Activated CD4-positive, alpha-beta T cell treated with anti-CD3 and anti-CD28 coated beads, Interleukin-2, amount 10 ng/mL, durations not matched to agents 24 days and 14 days (primary cell): ENCODE data around the gene AK4. TPM values are rescaled to one million over a fixed set of nuclear protein-coding genes. Genes with fewer than 3 reads are reported as not detected.
"Not testable (repeated sequence)": the region's sequence is repeated elsewhere in the genome, so short reads cannot be mapped to it uniquely, and the experiment has no call there.

Source experiments
- DNase-seq: peaks from one replicate; pipeline ENCODE4 v3.0.0; 2022
- H3K27ac Mint-ChIP-seq: one replicate; pipeline ENCODE4 v1.8.0; 2022; ENCODE audit warnings: mild to moderate bottlenecking, mixed read lengths
- H3K27me3 Mint-ChIP-seq: one replicate; pipeline ENCODE4 v1.8.0; 2022; ENCODE audit warnings: mixed read lengths
- H3K36me3 Mint-ChIP-seq: one replicate; pipeline ENCODE4 v1.8.0; 2022; ENCODE audit warnings: low read depth, mild to moderate bottlenecking, mixed read lengths
- H3K4me1 Mint-ChIP-seq: one replicate; pipeline ENCODE4 v1.8.0; 2021; ENCODE audit warnings: mixed read lengths
- H3K4me3 Mint-ChIP-seq: one replicate; pipeline ENCODE4 v1.8.0; 2022; ENCODE audit warnings: mild to moderate bottlenecking, moderate library complexity, mixed read lengths
- H3K9me3 Mint-ChIP-seq: one replicate; pipeline ENCODE4 v1.8.0; 2021; ENCODE audit warnings: mixed read lengths
- intact Hi-C: fragments of 100-400 bp; cut with micrococcal nuclease; formaldehyde crosslinking; loops from one replicate; pipeline ENCODE4 v1.15.1; 2023
- total RNA-seq: library from RNA; stranded (reverse); gene quantifications from 2 replicates; pipeline ENCODE4 v1.2.3, GENCODE V29; 2022

Gene AK4
- total RNA-seq, 1 donor from 2014 or later: 138 TPM

GRCh38 chr1:65222340-65222940 is 74.4 kb downstream of the AK4 start:
- intact Hi-C loops: no loop called here
- H3K4me1 Mint-ChIP-seq: peaks cover 7% of the 10 kb centered on the region
- H3K4me3 Mint-ChIP-seq: no peak overlapping the region
- H3K27me3 Mint-ChIP-seq: no peaks in the 10 kb centered on the region
- peaks cover 51% of the 10 kb centered on the region for H3K36me3 Mint-ChIP-seq
- no peak for DNase-seq
- H3K9me3 Mint-ChIP-seq: no peaks in the 10 kb centered on the region
- H3K27ac Mint-ChIP-seq: peak overlapping the region; percentile 12

DNA sequence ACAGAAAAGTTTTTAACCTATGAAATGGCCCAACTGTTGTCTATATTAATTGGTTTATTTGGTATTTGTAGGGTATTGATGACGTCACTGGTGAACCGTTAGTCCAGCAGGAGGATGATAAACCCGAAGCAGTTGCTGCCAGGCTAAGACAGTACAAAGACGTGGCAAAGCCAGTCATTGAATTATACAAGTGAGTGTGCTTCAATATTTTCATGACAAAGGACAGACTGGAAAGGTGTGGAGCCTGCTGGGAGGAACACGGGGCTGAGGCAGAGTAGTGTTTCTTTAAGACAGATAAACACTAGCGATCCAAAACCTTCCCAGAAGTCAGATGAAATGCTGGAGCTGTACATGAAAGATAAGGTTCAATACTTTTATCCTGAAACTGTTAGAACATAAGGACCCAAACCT is 76.7 kb downstream of the AK4 start:
- H3K9me3 Mint-ChIP-seq: no peaks in the 10 kb centered on the region
- H3K27ac Mint-ChIP-seq: peak overlapping the region; percentile 60
- no peaks in the 10 kb centered on the region for H3K27me3 Mint-ChIP-seq
- H3K4me1 Mint-ChIP-seq: peaks cover 6% of the 10 kb centered on the region
- H3K4me3 Mint-ChIP-seq: no peak overlapping the region
- DNase-seq: no peak
- peaks cover 42% of the 10 kb centered on the region for H3K36me3 Mint-ChIP-seq
- intact Hi-C loops: no loop called here

DNA sequence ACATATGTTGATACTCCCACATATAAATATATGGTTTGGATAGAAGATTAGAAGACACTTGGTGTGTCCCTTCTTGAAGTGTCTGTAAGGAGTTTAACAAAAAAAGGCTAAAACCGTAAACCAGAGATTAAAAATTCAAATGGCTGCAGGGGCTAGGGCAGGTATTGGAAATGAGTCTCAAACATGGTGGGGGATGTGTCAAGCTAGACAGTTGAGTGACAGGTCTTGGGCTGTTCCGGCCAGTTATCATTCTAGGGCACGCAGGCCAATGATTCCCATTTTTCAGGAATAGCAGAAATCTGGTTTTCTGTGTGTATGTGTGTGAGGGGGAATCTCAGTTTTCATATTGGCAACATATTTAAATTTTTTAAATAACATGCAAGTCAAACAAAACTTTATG is 77.2 kb downstream of the AK4 start:
- no peaks in the 10 kb centered on the region for H3K9me3 Mint-ChIP-seq
- intact Hi-C loops: no loop called here
- no peak overlapping the region for H3K27ac Mint-ChIP-seq

DNA sequence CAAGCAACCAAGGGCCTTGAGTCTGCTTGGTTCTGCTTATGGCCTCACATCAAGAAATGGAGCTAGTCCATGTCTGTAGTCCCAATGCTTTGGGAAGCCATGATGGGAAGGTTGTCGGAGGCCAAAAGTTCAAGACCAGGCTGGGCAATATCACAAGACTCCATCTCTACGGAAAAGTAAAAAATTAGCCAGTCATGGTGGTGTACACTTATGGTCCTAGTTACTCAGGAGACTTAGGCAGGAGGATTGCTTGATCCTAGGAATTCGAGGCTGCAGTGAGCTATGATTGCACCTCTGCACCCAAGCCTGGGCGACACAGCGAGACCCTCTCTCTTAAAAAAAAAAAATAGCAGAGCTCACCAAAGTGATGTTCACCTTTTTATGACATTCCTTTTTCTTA is 81.2 kb downstream of the AK4 start:
- Mint-ChIP-seq H3K9me3 (no peaks in the 10 kb centered on the region), H3K4me1 (peaks cover 28% of the 10 kb centered on the region)
- intact Hi-C loops: no loop called here

More for the DNA sequence above, 77.2 kb downstream of the AK4 start:
- Mint-ChIP-seq H3K4me3 (no peak overlapping the region), H3K4me1 (peaks cover 11% of the 10 kb centered on the region), H3K36me3 (peaks cover 41% of the 10 kb centered on the region), H3K27me3 (no peaks in the 10 kb centered on the region)
- DNase-seq: no peak

DNA sequence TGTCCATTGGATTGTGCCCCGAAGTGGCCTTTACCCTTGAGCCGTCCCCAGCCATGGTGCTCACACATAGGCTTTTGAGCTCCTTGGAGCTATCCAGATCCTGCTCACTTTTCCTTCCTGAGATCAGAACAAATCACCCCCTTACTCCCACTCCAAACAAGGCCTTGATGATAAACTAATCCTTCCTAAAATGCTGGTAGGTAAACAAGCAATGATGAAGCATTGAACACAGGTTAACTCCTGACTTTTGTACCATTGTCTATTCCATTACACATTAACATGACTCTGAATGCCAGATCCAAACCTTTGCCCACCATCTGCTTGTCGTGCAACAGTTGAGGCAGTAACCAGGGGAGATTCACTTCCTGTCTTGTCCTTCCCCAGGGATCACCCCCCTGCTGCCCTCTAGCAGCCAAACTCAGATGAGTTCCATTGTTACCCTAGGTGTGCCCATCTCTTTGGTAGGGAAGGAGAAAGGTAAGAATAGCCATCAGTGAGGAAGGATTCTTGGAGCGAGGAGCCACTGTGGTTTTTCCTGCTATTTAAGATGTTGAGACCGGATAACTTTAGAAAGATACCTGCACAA is 81.8 kb downstream of the AK4 start:
- intact Hi-C loops: loop anchor here (1.0 to 10.0 kb wide), 6 partner anchors 17 to 1215 kb away; no protein-coding TSS in a partner anchor
- no peak for DNase-seq
- H3K9me3 Mint-ChIP-seq: no peaks in the 10 kb centered on the region
- H3K4me1 Mint-ChIP-seq: peaks cover 28% of the 10 kb centered on the region
- peaks cover 22% of the 10 kb centered on the region for H3K36me3 Mint-ChIP-seq
- peak overlapping the region; percentile 1 for H3K27ac Mint-ChIP-seq
- H3K4me3 Mint-ChIP-seq: no peak overlapping the region
- no peaks in the 10 kb centered on the region for H3K27me3 Mint-ChIP-seq

More for the DNA sequence above, 81.2 kb downstream of the AK4 start:
- Mint-ChIP-seq H3K27ac (no peak overlapping the region), H3K36me3 (peaks cover 27% of the 10 kb centered on the region), H3K27me3 (no peaks in the 10 kb centered on the region), H3K4me3 (no peak overlapping the region)
- DNase-seq: no peak

- peak overlapping the region; percentile 71 for H3K4me3 Mint-ChIP-seq
- H3K4me1 Mint-ChIP-seq: peaks cover 28% of the 10 kb centered on the region
- DNase-seq: no peak
- no peaks in the 10 kb centered on the region for H3K9me3 Mint-ChIP-seq
- H3K27ac Mint-ChIP-seq: peak overlapping the region; percentile 93
- H3K27me3 Mint-ChIP-seq: no peaks in the 10 kb centered on the region
- intact Hi-C loops: loop anchor here (1.0 to 10.0 kb wide), 6 partner anchors 18 to 1214 kb away; no protein-coding TSS in a partner anchor
- peaks cover 14% of the 10 kb centered on the region for H3K36me3 Mint-ChIP-seq
These were observed 82.9 kb downstream of the AK4 start for GRCh38 chr1:65230731-65231481.

DNA sequence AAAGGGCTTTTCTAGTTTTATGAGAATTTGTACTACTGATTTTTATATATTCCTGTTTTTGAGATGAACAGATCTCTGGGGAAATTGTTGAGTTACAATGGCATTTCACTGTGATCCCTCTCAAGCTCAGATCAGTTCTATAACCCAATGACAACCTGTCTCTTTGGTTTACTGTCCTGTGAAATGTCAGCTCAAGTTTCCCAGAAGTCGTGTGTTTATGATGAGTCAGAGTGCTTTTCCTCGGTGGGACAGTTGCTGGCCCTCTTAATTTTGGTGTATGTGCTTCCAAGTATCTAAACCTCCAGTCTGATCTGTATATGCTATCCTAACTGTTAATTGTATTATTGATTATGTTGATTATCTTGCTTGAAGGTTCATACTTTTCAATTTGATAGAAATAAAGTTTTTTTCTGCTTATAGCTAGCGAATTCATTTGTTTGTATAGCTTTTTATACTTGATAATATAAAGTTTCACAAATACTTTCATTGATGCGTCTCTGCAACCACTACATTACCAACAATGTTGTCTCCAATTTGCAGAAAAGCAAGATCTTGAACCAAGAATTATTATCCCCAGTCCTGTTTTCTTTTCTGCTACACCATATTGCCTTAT is 83.8 kb downstream of the AK4 start:
- peaks cover 5% of the 10 kb centered on the region for H3K27me3 Mint-ChIP-seq
- H3K4me3 Mint-ChIP-seq: no peak overlapping the region
- no peak for DNase-seq
- peaks cover 11% of the 10 kb centered on the region for H3K36me3 Mint-ChIP-seq
- peaks cover 3% of the 10 kb centered on the region for H3K9me3 Mint-ChIP-seq
- peak overlapping the region; percentile 64 for H3K27ac Mint-ChIP-seq
- H3K4me1 Mint-ChIP-seq: peaks cover 28% of the 10 kb centered on the region
- intact Hi-C loops: loop anchor here (1.0 to 10.0 kb wide), 8 partner anchors 23 to 1213 kb away; partner anchors contain the start of genes LEPR and LEPROT

DNA sequence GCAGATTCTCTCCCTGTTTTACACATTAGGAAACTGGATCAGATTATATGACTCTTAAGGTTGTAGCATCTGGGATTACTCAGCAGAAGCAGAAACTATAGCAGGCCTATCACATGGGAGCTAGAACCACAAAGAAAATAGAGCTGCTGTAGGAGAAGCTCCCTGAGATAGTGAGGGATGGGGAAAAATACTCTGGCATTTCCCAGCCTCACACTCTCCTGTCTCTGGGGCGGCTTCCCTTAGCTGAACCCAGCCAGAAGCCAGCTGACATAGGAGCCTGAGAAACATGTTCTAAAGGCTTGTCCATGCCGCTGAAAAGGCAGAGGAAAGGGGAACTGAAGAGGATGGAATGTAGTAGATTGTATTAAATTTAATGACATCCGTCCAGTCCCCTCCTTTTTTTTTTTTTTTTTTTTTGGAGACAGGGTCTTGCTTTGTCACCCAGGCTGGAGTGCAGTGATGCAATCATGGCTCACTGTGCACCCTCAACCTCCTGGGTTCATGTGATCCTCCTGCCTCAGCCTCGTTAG is 84.5 kb downstream of the AK4 start:
- H3K4me3 Mint-ChIP-seq: no peak overlapping the region

GRCh38 chr1:65233782-65234181 is 85.8 kb downstream of the AK4 start:
- DNase-seq: no peak
- H3K27ac Mint-ChIP-seq: no peak overlapping the region
- peaks cover 11% of the 10 kb centered on the region for H3K36me3 Mint-ChIP-seq
- intact Hi-C loops: loop anchor here (2.0 to 10.0 kb wide), 4 partner anchors 161 to 1211 kb away; no protein-coding TSS in a partner anchor
- H3K4me3 Mint-ChIP-seq: no peak overlapping the region
- peaks cover 28% of the 10 kb centered on the region for H3K4me1 Mint-ChIP-seq
- H3K9me3 Mint-ChIP-seq: peaks cover 3% of the 10 kb centered on the region
- H3K27me3 Mint-ChIP-seq: peaks cover 10% of the 10 kb centered on the region

More for the DNA sequence above, 84.5 kb downstream of the AK4 start:
- peaks cover 6% of the 10 kb centered on the region for H3K27me3 Mint-ChIP-seq
- peaks cover 11% of the 10 kb centered on the region for H3K36me3 Mint-ChIP-seq
- peak overlapping the region; percentile 43 for H3K27ac Mint-ChIP-seq
- H3K4me1 Mint-ChIP-seq: peaks cover 28% of the 10 kb centered on the region
- peaks cover 3% of the 10 kb centered on the region for H3K9me3 Mint-ChIP-seq
- no peak for DNase-seq
- intact Hi-C loops: loop anchor here (1.0 to 10.0 kb wide), 6 partner anchors 162 to 1212 kb away; partner anchors contain the start of genes LEPR and LEPROT

DNA sequence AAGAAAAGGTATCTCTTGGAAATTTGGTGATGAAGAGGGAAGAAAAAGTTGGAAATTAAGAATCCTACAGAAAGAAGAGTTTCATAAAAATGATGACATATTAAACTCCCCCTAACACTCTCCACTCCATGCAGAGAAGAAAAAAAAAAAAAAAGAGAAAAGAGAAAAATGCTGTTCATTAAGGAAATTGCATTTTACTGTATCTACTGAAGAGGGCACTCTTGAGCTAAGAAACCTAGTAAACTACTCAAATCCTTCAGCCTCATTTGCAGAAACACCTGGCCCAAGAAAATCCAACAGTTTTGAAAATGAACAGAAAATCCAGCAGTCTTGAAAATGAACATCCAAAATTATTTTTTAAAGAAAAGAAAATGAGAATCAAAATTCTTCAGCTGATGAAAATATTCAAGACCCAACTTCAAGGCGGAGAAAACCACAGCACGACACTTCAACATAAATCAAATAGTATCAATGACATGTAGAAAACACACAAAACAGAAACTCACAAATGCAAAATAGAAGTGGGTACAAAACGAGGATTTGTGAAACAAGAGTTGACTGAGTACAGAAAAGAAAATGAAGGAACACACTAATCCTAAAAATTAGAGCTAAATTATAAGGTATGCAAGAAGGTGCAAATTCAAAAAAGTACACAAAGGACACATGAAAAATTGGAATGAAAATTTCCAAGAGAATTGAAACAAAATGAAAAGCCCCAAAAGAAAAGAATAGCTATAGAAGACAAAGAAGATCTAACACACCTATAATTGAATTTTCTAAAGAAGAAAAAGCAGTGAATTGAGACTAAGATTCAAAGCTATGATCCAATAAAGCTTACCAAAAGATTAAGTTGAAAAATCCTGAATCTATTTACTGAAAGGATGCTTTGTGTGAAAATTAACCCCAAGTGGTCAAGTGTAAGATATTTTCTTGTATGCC is 88.1 kb downstream of the AK4 start:
- Mint-ChIP-seq H3K4me1 (peaks cover 13% of the 10 kb centered on the region), H3K27me3 (peaks cover 17% of the 10 kb centered on the region), H3K4me3 (no peak overlapping the region), H3K36me3 (peaks cover 1% of the 10 kb centered on the region), H3K9me3 (peaks cover 3% of the 10 kb centered on the region), H3K27ac (no peak overlapping the region)
- no peak for DNase-seq
- intact Hi-C loops: loop anchor here (1.0 to 10.0 kb wide), 5 partner anchors 223 to 1209 kb away; no protein-coding TSS in a partner anchor

- not testable (repeated sequence) for DNase-seq, H3K27ac Mint-ChIP-seq, H3K4me3 Mint-ChIP-seq, H3K9me3 Mint-ChIP-seq, H3K4me1 Mint-ChIP-seq, H3K36me3 Mint-ChIP-seq
- intact Hi-C loops: loop anchor here (10.0 kb wide), 3 partner anchors 718 to 1208 kb away; no protein-coding TSS in a partner anchor
- H3K27me3 Mint-ChIP-seq: peaks cover 19% of the 10 kb centered on the region
These were observed 89.1 kb downstream of the AK4 start for GRCh38 chr1:65237088-65237487.

GRCh38 chr1:65237503-65237902 is 89.5 kb downstream of the AK4 start:
- H3K27ac Mint-ChIP-seq: no peak overlapping the region
- H3K36me3 Mint-ChIP-seq: no peaks in the 10 kb centered on the region
- H3K27me3 Mint-ChIP-seq: peaks cover 21% of the 10 kb centered on the region
- peaks cover 3% of the 10 kb centered on the region for H3K4me1 Mint-ChIP-seq
- H3K4me3 Mint-ChIP-seq: no peak overlapping the region
- peaks cover 3% of the 10 kb centered on the region for H3K9me3 Mint-ChIP-seq
- intact Hi-C loops: loop anchor here (10.0 kb wide), 3 partner anchors 717 to 1207 kb away; no protein-coding TSS in a partner anchor
- DNase-seq: no peak
